CMK (cell line): ENCODE measurements around the gene USP6.
"Not testable (repeated sequence)": the region's sequence is repeated elsewhere in the genome, so short reads cannot be mapped to it uniquely, and the experiment has no call there.

Experiments
- DNase-seq: peaks from one replicate; pipeline ENCODE4 v3.0.0-alpha.2; 2010; ENCODE audit warnings: low read depth

Gene USP6

GRCh38 chr17:5191541-5192417 is 75.9 kb downstream of the USP6 start, which contains the start of gene ZNF594:
ZNF594 (minus strand) TSS chr17:5191868; CDS start chr17:5184256, 7,612 bp downstream.
- peak; percentile 74 for DNase-seq

DNA sequence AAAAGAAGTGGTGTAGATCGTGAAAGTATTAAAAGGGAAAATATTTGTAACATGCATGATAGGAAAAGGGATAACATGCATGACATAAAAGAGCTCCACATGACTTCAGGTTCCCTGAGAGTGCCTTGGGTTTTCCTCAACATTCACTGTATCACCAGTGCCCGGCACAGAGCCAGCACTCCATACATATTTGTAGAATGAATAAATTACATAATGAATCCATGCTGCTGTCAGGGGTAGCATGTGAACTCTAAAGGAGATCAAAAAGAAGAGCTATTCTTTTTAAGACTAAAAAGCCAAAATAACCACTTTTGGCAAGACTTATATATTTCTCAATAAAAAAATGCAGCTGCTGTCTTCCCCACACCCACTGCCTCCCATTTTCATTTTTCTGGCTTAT is 78.5 kb downstream of the USP6 start:
- DNase-seq, result no peak

DNA sequence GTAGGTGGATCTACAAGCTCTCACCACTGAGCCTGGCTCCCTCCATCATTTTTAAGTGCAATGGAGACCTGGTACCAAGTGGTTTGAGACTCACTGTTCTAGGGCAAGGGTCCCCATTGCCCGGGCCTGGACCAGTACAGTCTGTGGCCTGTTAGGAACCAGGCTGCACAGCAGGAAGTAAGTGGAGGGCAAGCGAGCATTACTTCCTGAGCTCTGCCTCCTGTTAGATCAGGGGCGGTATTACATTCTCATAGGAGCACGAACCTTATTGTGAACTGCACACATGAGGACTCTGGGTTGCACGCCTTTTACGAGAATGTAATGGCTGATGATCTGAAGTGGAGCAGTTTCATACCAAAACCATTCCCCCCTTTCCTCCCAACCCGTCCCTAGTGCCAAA is 82.6 kb downstream of the USP6 start:
- no peak for DNase-seq

- no peak for DNase-seq
Measured at GRCh38 chr17:5200360-5200759, 84.5 kb downstream of the USP6 start.

- no peak for DNase-seq
Measured at GRCh38 chr17:5201011-5201410, 85.2 kb downstream of the USP6 start.

DNA sequence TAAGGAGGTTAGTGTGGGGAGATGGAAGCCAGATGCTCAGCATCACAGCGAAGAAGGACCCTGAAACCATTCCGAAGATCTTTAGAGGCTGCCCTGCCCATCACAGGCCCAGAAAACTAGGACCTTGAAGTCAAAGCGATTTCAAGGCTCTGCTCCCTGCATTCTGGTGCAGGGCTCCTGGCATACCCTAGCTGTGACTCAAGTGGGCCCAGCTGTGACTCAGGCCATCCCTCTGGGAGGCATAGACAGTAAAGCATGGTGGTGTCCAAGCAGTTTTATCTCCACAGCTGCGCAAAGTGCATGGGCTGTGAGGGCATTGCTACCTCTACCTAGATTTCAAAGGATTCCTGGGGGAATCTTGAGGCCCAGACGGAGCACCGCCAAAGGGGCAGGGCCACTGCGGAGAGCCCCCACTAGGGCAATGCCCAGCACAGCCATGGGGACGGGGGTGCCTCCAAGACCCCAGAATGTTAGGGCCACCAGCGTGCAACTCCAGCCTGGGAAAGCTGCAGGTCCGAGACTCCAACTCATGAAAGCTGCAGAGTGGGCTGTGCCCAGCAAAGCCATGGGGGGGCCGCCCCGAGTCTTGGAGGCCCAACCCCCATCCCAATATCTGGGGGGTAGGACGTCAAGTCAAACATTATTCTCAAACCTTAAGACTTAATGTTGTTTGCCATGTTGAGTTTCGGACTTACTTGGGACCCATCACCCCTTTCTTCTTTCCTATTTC is 87.5 kb downstream of the USP6 start:
- DNase-seq, result no peak

GRCh38 chr17:5203908-5204294 is 88.1 kb downstream of the USP6 start:
- no peak for DNase-seq

- DNase-seq, result no peak
Measured at GRCh38 chr17:5209396-5209795, 93.6 kb downstream of the USP6 start.

DNA sequence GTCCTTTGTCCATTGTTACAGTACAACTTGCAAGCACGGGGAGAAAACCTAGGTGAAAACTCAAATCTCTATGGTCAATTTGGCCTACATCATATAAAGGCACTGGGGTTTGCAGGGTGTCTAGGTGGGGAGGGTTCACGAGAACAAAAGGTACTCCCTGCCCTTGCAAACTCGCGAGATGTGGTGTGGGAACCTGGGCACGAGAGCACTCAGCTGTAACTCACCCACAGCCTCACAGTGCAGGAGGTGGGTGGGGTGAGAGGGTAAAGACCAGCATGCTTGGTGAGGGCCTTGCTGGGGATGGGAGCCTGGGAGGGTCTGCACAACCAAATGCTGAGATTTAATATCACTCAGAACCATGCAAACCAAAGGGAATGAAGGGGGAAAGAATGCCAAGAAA is 94.3 kb downstream of the USP6 start:
- DNase-seq, result no peak

DNA sequence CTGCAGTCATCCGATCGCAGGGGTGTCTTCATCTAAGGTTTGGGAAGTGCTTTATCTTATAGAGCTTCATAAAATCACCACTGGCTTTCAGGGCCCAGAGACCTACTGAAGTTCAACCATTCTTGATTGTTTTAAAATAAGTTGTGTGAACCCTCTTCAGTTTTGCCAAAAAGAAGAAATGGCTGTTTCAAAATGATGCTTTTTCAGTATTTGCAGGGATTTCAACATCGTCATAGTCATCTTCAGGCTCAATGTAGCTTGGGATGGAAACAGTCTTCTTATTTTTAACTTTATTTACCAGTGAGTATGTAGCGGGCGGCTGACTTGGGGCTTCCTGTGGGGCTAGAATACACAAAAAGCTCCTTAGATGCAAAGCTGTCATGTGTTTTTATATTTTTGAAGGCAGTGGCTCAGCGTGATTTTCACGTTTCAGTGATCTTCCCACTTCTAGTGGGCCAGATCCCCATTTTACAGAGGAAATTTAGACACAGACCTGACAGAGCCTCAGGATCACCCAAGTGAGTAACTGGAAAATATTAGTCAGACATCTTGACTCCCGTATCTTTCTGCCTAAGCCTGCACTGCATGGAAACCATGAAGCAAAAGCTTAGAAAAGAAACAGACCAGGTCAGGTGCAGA is 94.9 kb downstream of the USP6 start:
- DNase-seq, result no peak

DNA sequence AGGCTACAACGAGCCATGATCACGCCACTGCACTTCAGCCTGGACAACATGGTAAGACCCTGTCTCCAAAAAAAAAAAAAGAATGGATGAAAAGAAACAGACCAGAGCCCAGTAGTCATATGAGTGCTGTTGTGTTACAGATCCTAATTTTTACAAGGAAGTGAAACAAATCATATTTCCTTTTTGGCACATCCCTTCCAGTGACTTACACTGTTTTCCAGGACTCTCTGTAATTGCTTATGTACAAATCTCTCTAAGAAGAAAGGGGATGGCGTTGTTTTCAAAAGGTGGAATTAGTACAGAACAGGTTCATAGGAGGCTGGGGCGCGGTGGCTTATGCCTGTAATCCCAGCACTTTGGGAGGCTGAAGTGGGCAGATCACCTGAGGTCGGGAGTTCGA is 95.6 kb downstream of the USP6 start:
- DNase-seq, result no peak

DNA sequence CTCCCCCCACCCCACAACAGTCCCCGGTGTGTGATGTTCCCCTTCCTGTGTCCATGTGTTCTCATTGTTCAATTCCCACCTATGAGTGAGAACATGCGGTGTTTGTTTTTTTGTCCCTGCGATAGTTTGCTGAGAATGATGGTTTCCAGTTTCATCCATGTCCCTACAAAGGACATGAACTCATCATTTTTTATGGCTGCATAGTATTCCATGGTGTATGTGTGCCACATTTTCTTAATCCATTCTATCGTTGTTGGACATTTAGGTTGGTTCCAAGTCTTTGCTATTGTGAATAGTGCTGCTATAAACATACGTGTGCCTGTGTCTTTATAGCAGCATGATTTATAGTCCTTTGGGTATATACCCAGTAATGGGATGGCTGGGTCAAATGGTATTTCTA is 101.7 kb downstream of the USP6 start:
- not testable (repeated sequence) for DNase-seq

- DNase-seq, result no peak
Measured at GRCh38 chr17:5219536-5219935, 103.7 kb downstream of the USP6 start.

- no peak for DNase-seq
Measured at GRCh38 chr17:5220074-5220473, 104.2 kb downstream of the USP6 start.

- DNase-seq, result not testable (repeated sequence)
Measured at GRCh38 chr17:5221912-5222311, 106.1 kb downstream of the USP6 start.
